Sciatic nerve (tissue), 2 donors: ENCODE measurements around the gene SSNA1. TPM values are rescaled to one million over a fixed set of nuclear protein-coding genes. Genes with fewer than 3 reads are reported as not detected.
A peak's percentile ranks its signal among the peaks of the same experiment; 100 is the strongest.
"Not testable (repeated sequence)": the region's sequence is repeated elsewhere in the genome, so short reads cannot be mapped to it uniquely, and the experiment has no call there.

Source experiments
- ATAC-seq: fragments of 200-7000 bp; cut with Tn5 transposase; one replicate; pipeline ENCODE4 v1.9.1; 2020; ENCODE audit warnings: mild to moderate bottlenecking, moderate library complexity
- DNase-seq: peaks from one replicate; pipeline ENCODE4 v3.0.0-alpha.2; 2020; ENCODE audit warnings: low spot score
- intact Hi-C: fragments of 100-400 bp; cut with DNase I; formaldehyde crosslinking; loops from one replicate; pipeline ENCODE4 v1.14.2; 2022
- microRNA-seq: library from miRNA; unstranded; fragments of <30 nt; microRNA quantifications from one replicate; pipeline ENCODE4 v1.2.0, GENCODE V29; 2020
- total RNA-seq: library from RNA; stranded (reverse); fragmentation: NEBNext Ultra II Directional; extraction: Animal tissue kit (Norgen Biotek cat#: 25700); gene quantifications from one replicate; pipeline ENCODE4 v1.2.1, GENCODE V29; 2021
- donor health status: DM: no; HTN: no; CAD: no.
- donor health status: DM: no; HTN: no; CAD: no.

Gene SSNA1
- total RNA-seq, 1 donor from 2014 or later = 27.6 TPM

GRCh38 chr9:137234055-137234697, 45.7 kb downstream of the SSNA1 start:
- intact Hi-C loops = loop anchor here (5.0 to 10.0 kb wide), 2 partner anchors 49 to 112 kb away; partner anchors contain the start of genes ANAPC2 and SSNA1
- DNase-seq (no peak), ATAC-seq (no peak)

GRCh38 chr9:137234758-137235423, 46.4 kb downstream of the SSNA1 start:
- ATAC-seq (no peak), DNase-seq (no peak)
- intact Hi-C loops = loop anchor here (5.0 to 10.0 kb wide), 2 partner anchors 50 to 113 kb away; partner anchors contain the start of genes ANAPC2 and SSNA1

- DNase-seq (no peak), ATAC-seq (no peak)
- intact Hi-C loops = loop anchor here (10.0 kb wide), 1 partner anchor 51 kb away; the partner anchor contains the start of genes ANAPC2 and SSNA1
Observed at GRCh38 chr9:137235424-137236237, 47.2 kb downstream of the SSNA1 start.

- peak; percentile 87 for DNase-seq
- ATAC-seq = peak; percentile 33
- intact Hi-C loops = loop anchor here (10.0 kb wide), 1 partner anchor 52 kb away; the partner anchor contains the start of genes ANAPC2 and SSNA1
Observed at GRCh38 chr9:137236238-137236935, 47.9 kb downstream of the SSNA1 start.

GRCh38 chr9:137236936-137237421, 48.5 kb downstream of the SSNA1 start:
- ATAC-seq (no peak), DNase-seq (no peak)
- intact Hi-C loops = loop anchor here (10.0 kb wide), 1 partner anchor 52 kb away; the partner anchor contains the start of genes ANAPC2 and SSNA1

- DNase-seq = no peak
- intact Hi-C loops = loop anchor here (10.0 kb wide), 1 partner anchor 53 kb away; the partner anchor contains the start of genes ANAPC2 and SSNA1
- no peak for ATAC-seq
Observed at GRCh38 chr9:137237759-137238726, 49.6 kb downstream of the SSNA1 start.

- intact Hi-C loops = loop anchor here (10.0 kb wide), 1 partner anchor 55 kb away; the partner anchor contains the start of genes ANAPC2 and SSNA1
- ATAC-seq, DNase-seq: not testable (repeated sequence)
Observed at GRCh38 chr9:137239541-137240200, 51.2 kb downstream of the SSNA1 start.

Small RNA genes within 50 kb of the gene (microRNA-seq; reads per million reads assigned to microRNA genes)
- not detected for gene MIR3621

Other genes with a start within 250 kb of the SSNA1 start
- gene FBXW5, start 243.9 kb upstream of the SSNA1 start, total RNA-seq = 59.9 TPM
- gene C8G, start 243.4 kb upstream of the SSNA1 start, total RNA-seq = not detected
- 8.6 TPM for gene LCN12, start 236.4 kb upstream of the SSNA1 start, total RNA-seq
- gene PTGDS, start 211.2 kb upstream of the SSNA1 start, total RNA-seq = 1,668 TPM
- gene LCNL1, start 205.7 kb upstream of the SSNA1 start, total RNA-seq = 4.1 TPM
- 46.6 TPM for gene PAXX, start 196.3 kb upstream of the SSNA1 start, total RNA-seq
- gene CLIC3, start 192.1 kb upstream of the SSNA1 start, total RNA-seq = 11.3 TPM
- gene ABCA2, start 160.4 kb upstream of the SSNA1 start, total RNA-seq = 298 TPM
- 0.18 TPM for gene FUT7, start 156.6 kb upstream of the SSNA1 start, total RNA-seq
- gene NPDC1, start 142.5 kb upstream of the SSNA1 start, total RNA-seq = 157 TPM
- gene ENTPD2, start 134.6 kb upstream of the SSNA1 start, total RNA-seq = 24.3 TPM
- 0.36 TPM for gene SAPCD2, start 118.1 kb upstream of the SSNA1 start, total RNA-seq
- 18.3 TPM for gene UAP1L1, start 111.2 kb upstream of the SSNA1 start, total RNA-seq
- 48.3 TPM for gene MAN1B1, start 101.7 kb upstream of the SSNA1 start, total RNA-seq
- 127 TPM for gene DPP7, start 73.9 kb upstream of the SSNA1 start, total RNA-seq
- not detected for gene GRIN1, start 49.5 kb upstream of the SSNA1 start, total RNA-seq
- gene LRRC26, start 18.6 kb upstream of the SSNA1 start, total RNA-seq = not detected
- gene TMEM210, start 16.6 kb upstream of the SSNA1 start, total RNA-seq = not detected
- gene ANAPC2, start 116 bp upstream of the SSNA1 start, total RNA-seq = 52.8 TPM
- 8.8 TPM for gene TPRN, start 12.1 kb downstream of the SSNA1 start, total RNA-seq
- 25.6 TPM for gene TMEM203, start 17.0 kb downstream of the SSNA1 start, total RNA-seq
- 16.5 TPM for gene NDOR1, start 17.0 kb downstream of the SSNA1 start, total RNA-seq
- 10.6 TPM for gene RNF208, start 33.6 kb downstream of the SSNA1 start, total RNA-seq
- gene CYSRT1, start 36.5 kb downstream of the SSNA1 start, total RNA-seq = not detected
- not detected for gene RNF224, start 38.8 kb downstream of the SSNA1 start, total RNA-seq
- not detected for gene SLC34A3, start 42.2 kb downstream of the SSNA1 start, total RNA-seq
- 108 TPM for gene TUBB4B, start 52.6 kb downstream of the SSNA1 start, total RNA-seq
- gene STPG3, start 62.6 kb downstream of the SSNA1 start, total RNA-seq = not detected
- gene NELFB, start 66.7 kb downstream of the SSNA1 start, total RNA-seq = 38.9 TPM
- 4.0 TPM for gene TOR4A, start 89.0 kb downstream of the SSNA1 start, total RNA-seq
- gene NRARP, start 113.6 kb downstream of the SSNA1 start, total RNA-seq = 18.5 TPM
- 48.1 TPM for gene EXD3, start 234.5 kb downstream of the SSNA1 start, total RNA-seq
- gene NOXA1, start 234.7 kb downstream of the SSNA1 start, total RNA-seq = 7.4 TPM